ENCODE results near the gene TNFRSF8. TPM values are rescaled to one million over a fixed set of nuclear protein-coding genes. Genes with fewer than 3 reads are reported as not detected.

The TNFRSF8 gene
- total and polyA plus RNA-seq, 9 donors: 0.17 to 10.9 (median 0.45) TPM

- WGBS, 3 donors: 13 to 18% (median 17%) methylated on average over 14 of the region's 14 CpGs
- no peaks in the 10 kb centered on the region for H3K27me3 ChIP-seq
Observed at GRCh38 chr1:12067900-12068821, 5.1 kb downstream of the TNFRSF8 start.

GRCh38 chr1:12069623-12070244 is 6.6 kb downstream of the TNFRSF8 start:
- WGBS, 3 donors: 63 to 81% (median 77%) methylated on average over 10 of the region's 10 CpGs
- H3K27me3 ChIP-seq: no peaks in the 10 kb centered on the region
- no peak overlapping the region for H3K4me3 ChIP-seq
- DNase-seq: no peak
- intact Hi-C loops (cut with DNase I): loop anchor here in 1 of 4 donors (10.0 kb wide), 1 partner anchor 55 kb away; the partner anchor contains the start of gene MIIP
- H3K4me1 ChIP-seq (ENCODE audit: insufficient read depth): peaks cover 6% of the 10 kb centered on the region
- no peak overlapping the region for H3K27ac ChIP-seq
- TF ChIP-seq CTCF (IDR thresholded peaks at IDR 0.05): no peak
- TF ChIP-seq EP300 (IDR thresholded peaks at IDR 0.05): no peak
- no peak for TF ChIP-seq POLR2A (IDR thresholded peaks at IDR 0.05)
- H3K36me3 ChIP-seq: no peaks in the 10 kb centered on the region
- H3K9me3 ChIP-seq: no peaks in the 10 kb centered on the region

More at GRCh38 chr1:12067900-12068821, 5.1 kb downstream of the TNFRSF8 start:
- no peak overlapping the region for H3K4me3 ChIP-seq
- TF ChIP-seq POLR2A (IDR thresholded peaks at IDR 0.05): no peak
- TF ChIP-seq EP300 (IDR thresholded peaks at IDR 0.05): no peak
- TF ChIP-seq CTCF (IDR thresholded peaks at IDR 0.05): no peak
- peak overlapping the region; percentile 33 to 46 for H3K27ac ChIP-seq
- peak in 1 of 5 donors; percentile 39 for DNase-seq
- H3K4me1 ChIP-seq (ENCODE audit: insufficient read depth): peaks cover 10% of the 10 kb centered on the region
- H3K36me3 ChIP-seq: no peaks in the 10 kb centered on the region
- intact Hi-C loops (cut with DNase I): no loop called here
- H3K9me3 ChIP-seq: no peaks in the 10 kb centered on the region

- no peaks in the 10 kb centered on the region for H3K36me3 ChIP-seq
- TF ChIP-seq EP300 (IDR thresholded peaks at IDR 0.05): no peak
- no peak for TF ChIP-seq POLR2A (IDR thresholded peaks at IDR 0.05)
- TF ChIP-seq CTCF (IDR thresholded peaks at IDR 0.05): no peak
- no peak overlapping the region for H3K27ac ChIP-seq
- no peaks in the 10 kb centered on the region for H3K27me3 ChIP-seq
- intact Hi-C loops (cut with DNase I): loop anchor here in 1 of 4 donors (10.0 kb wide), 1 partner anchor 57 kb away; the partner anchor contains the start of gene MIIP
- H3K9me3 ChIP-seq: no peaks in the 10 kb centered on the region
- H3K4me1 ChIP-seq (ENCODE audit: insufficient read depth): peaks cover 8% of the 10 kb centered on the region
- H3K4me3 ChIP-seq: no peak overlapping the region
- DNase-seq: no peak
- WGBS, 3 donors: 89 to 94% (median 93%) methylated on average over 3 of the region's 3 CpGs
Observed at GRCh38 chr1:12071892-12072291, 8.8 kb downstream of the TNFRSF8 start.

GRCh38 chr1:12072741-12073140 is 9.6 kb downstream of the TNFRSF8 start:
- no peaks in the 10 kb centered on the region for H3K9me3 ChIP-seq
- no peak overlapping the region for H3K4me3 ChIP-seq
- no peak overlapping the region for H3K27ac ChIP-seq
- no peak for DNase-seq
- H3K36me3 ChIP-seq: no peaks in the 10 kb centered on the region
- H3K4me1 ChIP-seq (ENCODE audit: insufficient read depth): peaks cover 8% of the 10 kb centered on the region
- 81 to 89% (median 85%) methylated on average over 8 of the region's 8 CpGs for WGBS, 3 donors
- H3K27me3 ChIP-seq: no peaks in the 10 kb centered on the region
- no peak for TF ChIP-seq CTCF (IDR thresholded peaks at IDR 0.05)
- no peak for TF ChIP-seq POLR2A (IDR thresholded peaks at IDR 0.05)
- intact Hi-C loops (cut with DNase I): loop anchor here in 1 of 4 donors (10.0 kb wide), 1 partner anchor 58 kb away; the partner anchor contains the start of gene MIIP
